Neutrophil (primary cell): ENCODE data around the gene LRRC28.

Source experiments
- H3K27ac ChIP-seq: fragments of 200-600 bp; sonication (generic); 2 replicates; pipeline ENCODE4 v1.5.1; 2016; ENCODE audit warnings: mild to moderate bottlenecking, moderate library complexity
- H3K27me3 ChIP-seq: fragments of 200-600 bp; sonication (generic); 2 replicates; pipeline ENCODE4 v1.6.0; 2016; ENCODE audit warnings: mild to moderate bottlenecking
- H3K36me3 ChIP-seq: fragments of 200-600 bp; sonication (generic); 2 replicates; pipeline ENCODE4 v1.5.1; 2017
- H3K4me1 ChIP-seq, 2 experiments: fragments of 200-600 bp in 1 of 2; sonication (generic) in 1 of 2; 1 replicate in 1 of 2; 2 replicates in 1 of 2; pipeline versions ENCODE4 v1.5.1 to v1.6.1; 2013 to 2016; ENCODE audit warnings: low read depth in 1 of 2, low read length in 1 of 2, mild to moderate bottlenecking in 1 of 2, moderate library complexity in 1 of 2; ENCODE audit not compliant: control insufficient read depth in 1 of 2, insufficient read depth in 1 of 2
- H3K4me3 ChIP-seq, 2 experiments: fragments of 200-600 bp in 1 of 2; sonication (generic) in 1 of 2; 1 replicate in 1 of 2; 2 replicates in 1 of 2; pipeline ENCODE4 v1.5.1; 2013 to 2016; ENCODE audit warnings: low read depth in 1 of 2, low read length in 1 of 2, mild to moderate bottlenecking in 1 of 2, moderate library complexity in 1 of 2
- H3K9me3 ChIP-seq: fragments of 200-600 bp; sonication (generic); 2 replicates; pipeline ENCODE4 v1.5.1; 2016
- CTCF ChIP-seq: fragments of 200-600 bp; sonication (generic); IDR thresholded peaks from 2 replicates; pipeline ENCODE4 v1.5.1; 2016; ENCODE audit warnings: antibody characterized with exemption

The LRRC28 gene

GRCh38 chr15:99305761-99306505 is 54.7 kb downstream of the LRRC28 start:
- Histone ChIP-seq H3K4me3 (no peak overlapping the region), H3K27ac (no peak overlapping the region), H3K27me3 (no peaks in the 10 kb centered on the region), H3K4me1 (no peaks in the 10 kb centered on the region), H3K9me3 (no peaks in the 10 kb centered on the region), H3K36me3 (no peaks in the 10 kb centered on the region)
- no peak for TF ChIP-seq CTCF

- Histone ChIP-seq H3K4me3 (no peak overlapping the region), H3K27me3 (no peaks in the 10 kb centered on the region), H3K27ac (no peak overlapping the region)
Observed at GRCh38 chr15:99306694-99307338, 55.5 kb downstream of the LRRC28 start.

GRCh38 chr15:99307735-99308134 is 56.5 kb downstream of the LRRC28 start:
- H3K4me3 ChIP-seq, result no peak overlapping the region
- no peaks in the 10 kb centered on the region for H3K4me1 ChIP-seq
- H3K9me3 ChIP-seq, result no peaks in the 10 kb centered on the region
- H3K36me3 ChIP-seq, result no peaks in the 10 kb centered on the region
- H3K27ac ChIP-seq, result no peak overlapping the region
- no peaks in the 10 kb centered on the region for H3K27me3 ChIP-seq
- no peak for TF ChIP-seq CTCF

More at GRCh38 chr15:99306694-99307338, 55.5 kb downstream of the LRRC28 start:
- TF ChIP-seq CTCF, result no peak
- no peaks in the 10 kb centered on the region for H3K9me3 ChIP-seq
- H3K36me3 ChIP-seq, result no peaks in the 10 kb centered on the region
- H3K4me1 ChIP-seq, result no peaks in the 10 kb centered on the region

- no peak overlapping the region for H3K27ac ChIP-seq
- no peaks in the 10 kb centered on the region for H3K36me3 ChIP-seq
- no peaks in the 10 kb centered on the region for H3K27me3 ChIP-seq
- H3K4me1 ChIP-seq, result no peaks in the 10 kb centered on the region
- no peaks in the 10 kb centered on the region for H3K9me3 ChIP-seq
- no peak overlapping the region for H3K4me3 ChIP-seq
- no peak for TF ChIP-seq CTCF
Observed at GRCh38 chr15:99310745-99311144, 59.5 kb downstream of the LRRC28 start.

GRCh38 chr15:99312228-99312627 is 60.9 kb downstream of the LRRC28 start:
- no peak for TF ChIP-seq CTCF
- H3K36me3 ChIP-seq, result no peaks in the 10 kb centered on the region
- no peaks in the 10 kb centered on the region for H3K4me1 ChIP-seq
- H3K27me3 ChIP-seq, result no peaks in the 10 kb centered on the region
- no peaks in the 10 kb centered on the region for H3K9me3 ChIP-seq
- no peak overlapping the region for H3K4me3 ChIP-seq
- H3K27ac ChIP-seq, result no peak overlapping the region
